HG03025 (cell line): Measurements from ENCODE around the gene RSKR.
"Not testable (repeated sequence)": the region's sequence is repeated elsewhere in the genome, so short reads cannot be mapped to it uniquely, and the experiment has no call there.

Source experiments
- ATAC-seq: cut with Tn5 transposase; IDR thresholded peaks from one replicate; pipeline ENCODE4 v1.9.1; 2021; ENCODE audit warnings: mild to moderate bottlenecking, moderate library complexity; ENCODE audit not compliant: unreplicated experiment, low FRiP score

The RSKR gene

DNA sequence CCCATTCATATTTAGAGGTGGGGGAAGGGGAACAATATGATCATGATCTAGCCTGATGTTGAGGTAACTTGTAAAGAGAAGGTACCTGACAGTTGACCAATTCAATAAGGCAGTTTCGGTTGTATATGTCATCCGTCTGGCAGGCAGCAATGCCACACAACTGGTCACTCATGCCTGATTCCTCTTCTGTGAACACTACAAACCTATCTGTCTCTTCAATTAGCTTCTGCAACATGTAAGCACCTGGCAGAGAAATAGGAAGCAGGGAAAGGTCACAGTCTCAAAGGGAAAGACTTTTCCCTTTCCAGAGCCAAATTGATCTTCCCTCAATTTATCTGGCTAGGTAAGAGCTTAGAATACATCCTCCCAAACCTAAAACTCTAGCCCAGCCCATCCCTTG lies 10.2 kb upstream of the RSKR start:
- no peak for ATAC-seq

DNA sequence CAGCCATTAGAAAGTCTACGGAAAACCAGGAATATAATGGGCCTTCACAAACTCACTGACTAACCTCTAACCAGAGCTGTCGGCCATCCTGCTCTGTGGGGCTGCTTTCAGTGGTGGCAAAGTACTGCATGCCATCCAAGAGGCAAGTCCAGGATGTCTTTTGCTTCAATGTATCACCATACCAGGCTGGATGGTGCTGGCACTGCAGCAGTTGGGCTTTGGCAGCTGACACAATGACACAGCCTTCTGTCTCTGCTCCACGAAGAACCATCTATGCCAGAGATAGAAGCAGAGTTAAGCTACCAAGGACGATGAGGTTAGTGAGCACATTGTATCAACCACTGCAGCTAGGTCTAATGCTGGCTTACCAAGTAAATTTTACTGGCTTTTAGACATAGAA lies 9.7 kb upstream of the RSKR start:
- ATAC-seq: no peak

GRCh38 chr17:28622186-28622585 lies 8.2 kb upstream of the RSKR start:
- ATAC-seq: no peak

DNA sequence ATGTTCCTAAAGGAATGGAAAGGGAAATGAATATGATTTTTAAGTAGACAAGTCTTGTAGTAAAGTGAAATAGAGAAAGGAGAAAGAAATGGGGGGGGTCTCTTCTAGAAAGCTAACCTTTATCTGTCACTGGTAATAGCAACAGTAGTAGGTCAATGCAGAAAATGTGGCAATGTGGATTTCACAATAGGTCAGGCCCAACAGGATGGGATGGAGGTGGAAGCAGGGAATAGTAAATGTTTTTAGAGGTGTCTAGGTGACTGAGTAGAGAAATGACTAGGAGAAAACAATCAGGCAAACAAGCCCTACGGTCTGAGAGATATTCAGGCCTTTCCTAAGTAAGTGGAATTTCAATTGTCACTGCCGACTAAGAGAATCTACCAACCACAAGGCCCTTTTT lies 6.0 kb upstream of the RSKR start:
- ATAC-seq: no peak

GRCh38 chr17:28618464-28618863 lies 4.5 kb upstream of the RSKR start:
- ATAC-seq: no peak

DNA sequence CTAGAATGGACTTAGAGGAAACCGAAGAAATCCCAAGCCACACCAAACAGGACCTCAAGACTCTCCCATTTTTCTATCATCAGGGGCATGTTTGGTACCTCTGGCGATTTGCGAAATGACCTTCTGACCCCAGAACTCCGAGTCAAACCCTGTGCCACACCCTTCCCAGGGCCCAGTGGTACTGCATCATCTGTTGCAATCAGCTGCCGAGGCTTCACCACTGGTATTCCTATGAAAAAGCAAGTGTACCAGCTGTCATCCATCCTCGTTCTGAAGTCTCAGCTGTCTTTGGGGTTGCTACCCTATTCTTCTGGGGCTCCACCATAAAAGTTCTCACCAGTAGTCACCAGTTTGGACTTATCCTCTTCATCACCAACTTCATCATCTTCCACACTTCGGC lies 2.3 kb upstream of the RSKR start:
- ATAC-seq: no peak

DNA sequence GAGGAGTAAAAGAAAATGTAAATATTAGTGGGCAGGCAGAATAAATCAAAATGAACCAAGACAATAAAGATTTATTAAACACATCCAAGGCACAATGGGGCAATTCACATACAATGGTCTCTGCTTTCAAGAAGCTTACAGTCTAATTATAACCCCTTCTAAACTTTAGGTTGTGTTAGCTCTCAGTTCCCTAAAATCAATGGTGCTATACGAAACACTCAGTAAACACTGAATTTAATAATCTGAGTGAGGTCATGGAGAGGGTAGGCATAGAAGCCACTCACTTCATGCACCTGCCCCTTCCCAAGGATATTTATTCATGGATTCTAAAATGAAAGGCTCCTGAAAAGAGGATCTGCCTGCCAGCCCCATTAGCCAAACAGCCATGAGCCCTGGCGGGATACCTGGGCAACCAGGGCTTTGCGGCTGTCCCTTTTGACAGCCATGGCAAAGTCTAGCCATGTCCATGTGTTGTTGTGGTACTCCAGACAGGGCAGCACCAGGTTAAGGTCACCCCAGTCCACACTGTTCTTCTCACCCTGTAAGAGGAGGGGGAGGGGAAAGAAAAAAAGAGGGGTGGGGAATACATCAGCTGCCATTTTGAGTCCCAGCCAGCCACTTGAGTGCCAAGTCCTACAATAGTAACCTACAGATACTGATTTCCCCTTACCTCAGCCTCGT lies 1.4 kb upstream of the RSKR start:
- ATAC-seq: no peak

- ATAC-seq: no peak
These were observed 781 bp downstream of the RSKR start for GRCh38 chr17:28612936-28613872.

DNA sequence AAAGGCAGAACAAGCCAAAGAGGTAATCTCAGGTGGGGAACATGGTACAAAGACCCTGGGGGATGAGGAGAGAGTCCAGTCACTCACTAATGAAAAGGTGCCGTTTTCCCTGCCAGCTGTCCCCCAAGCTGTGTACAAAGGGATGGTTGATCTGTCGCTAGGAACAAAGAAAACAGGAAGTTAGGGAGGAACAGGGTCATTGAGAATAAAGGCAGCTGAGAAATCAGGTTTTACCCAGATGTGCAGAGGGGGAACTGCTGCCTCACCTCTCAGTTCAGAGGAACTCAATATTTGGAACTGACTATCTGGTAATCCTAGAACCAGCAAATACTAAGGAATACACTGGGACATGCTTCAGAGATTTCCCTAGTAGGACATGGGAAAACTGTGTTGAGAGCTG lies 1.5 kb downstream of the RSKR start:
- no peak for ATAC-seq

DNA sequence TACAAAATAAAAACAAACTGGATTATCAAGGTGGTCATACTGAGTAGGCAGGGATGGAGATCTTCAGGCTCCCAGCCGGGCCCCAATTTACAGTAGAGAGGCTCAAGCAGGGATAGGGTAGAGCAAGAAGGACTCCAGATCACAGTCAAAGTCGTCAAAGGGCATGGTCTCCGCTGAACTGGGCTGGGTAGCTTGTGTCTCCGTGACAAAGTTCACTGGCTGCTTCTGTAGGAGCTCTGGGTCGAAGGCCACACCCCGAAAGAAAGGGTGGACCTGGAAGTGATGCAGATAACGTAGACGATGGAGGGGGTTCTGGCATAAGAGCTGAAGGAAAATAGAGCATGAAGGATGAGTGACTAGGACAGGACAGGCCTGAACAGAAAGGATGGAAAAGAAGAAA lies 3.6 kb downstream of the RSKR start:
- no peak for ATAC-seq

DNA sequence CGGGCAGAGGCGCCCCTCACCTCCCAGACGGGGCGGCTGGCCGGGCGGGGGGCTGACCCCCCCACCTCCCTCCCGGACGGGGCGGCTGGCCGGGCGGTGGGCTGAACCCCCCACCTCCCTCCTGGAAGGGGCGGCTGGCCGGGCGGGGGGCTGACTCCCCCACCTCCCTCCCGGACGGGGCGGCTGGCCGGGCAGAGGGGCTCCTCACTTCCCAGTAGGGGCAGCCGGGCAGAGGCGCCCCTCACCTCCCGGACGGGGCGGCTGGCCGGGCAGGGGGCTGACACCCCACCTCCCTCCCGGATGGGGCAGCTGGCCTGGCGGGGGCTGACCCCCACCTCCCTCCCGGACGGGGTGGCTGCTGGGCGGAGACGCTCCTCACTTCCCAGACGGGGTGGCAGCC lies 10.0 kb downstream of the RSKR start:
- ATAC-seq: not testable (repeated sequence)

- ATAC-seq: peak; percentile 41
These were observed 14.4 kb downstream of the RSKR start for GRCh38 chr17:28599311-28600184.

DNA sequence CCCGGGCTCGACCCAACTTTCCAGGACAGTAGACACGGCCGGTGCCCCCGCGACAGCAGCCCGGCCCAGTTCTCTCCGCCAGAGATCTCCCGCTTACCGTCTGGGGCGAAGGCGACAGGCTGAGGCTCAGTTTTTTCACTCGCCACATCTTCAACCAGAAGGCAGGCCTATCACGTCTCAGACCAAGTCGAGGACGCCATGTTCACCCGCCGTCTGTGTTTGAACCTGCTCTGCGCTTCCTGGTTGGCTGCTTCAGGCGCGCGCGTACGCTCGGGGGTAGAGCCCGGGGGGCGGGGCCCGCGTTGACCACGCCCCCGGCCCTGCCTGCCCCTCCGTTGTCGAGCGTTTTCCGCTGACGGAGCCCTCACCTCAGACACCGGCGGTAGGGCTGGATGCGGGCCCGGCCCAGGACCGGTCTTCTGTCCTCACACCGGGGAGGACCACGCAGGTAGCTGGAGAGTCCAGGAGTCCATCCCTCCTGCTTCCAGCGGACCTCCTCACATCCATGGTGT lies 15.1 kb downstream of the RSKR start, which contains the start of gene SPAG5:
Gene SPAG5, minus strand, starts transcription at position 227 of the 512 bp plus-strand sequence. Its CDS starts 79 bp downstream, at position 148.
- peak; percentile 57 for ATAC-seq

GRCh38 chr17:28598389-28598788 lies 15.6 kb downstream of the RSKR start:
- ATAC-seq: no peak

DNA sequence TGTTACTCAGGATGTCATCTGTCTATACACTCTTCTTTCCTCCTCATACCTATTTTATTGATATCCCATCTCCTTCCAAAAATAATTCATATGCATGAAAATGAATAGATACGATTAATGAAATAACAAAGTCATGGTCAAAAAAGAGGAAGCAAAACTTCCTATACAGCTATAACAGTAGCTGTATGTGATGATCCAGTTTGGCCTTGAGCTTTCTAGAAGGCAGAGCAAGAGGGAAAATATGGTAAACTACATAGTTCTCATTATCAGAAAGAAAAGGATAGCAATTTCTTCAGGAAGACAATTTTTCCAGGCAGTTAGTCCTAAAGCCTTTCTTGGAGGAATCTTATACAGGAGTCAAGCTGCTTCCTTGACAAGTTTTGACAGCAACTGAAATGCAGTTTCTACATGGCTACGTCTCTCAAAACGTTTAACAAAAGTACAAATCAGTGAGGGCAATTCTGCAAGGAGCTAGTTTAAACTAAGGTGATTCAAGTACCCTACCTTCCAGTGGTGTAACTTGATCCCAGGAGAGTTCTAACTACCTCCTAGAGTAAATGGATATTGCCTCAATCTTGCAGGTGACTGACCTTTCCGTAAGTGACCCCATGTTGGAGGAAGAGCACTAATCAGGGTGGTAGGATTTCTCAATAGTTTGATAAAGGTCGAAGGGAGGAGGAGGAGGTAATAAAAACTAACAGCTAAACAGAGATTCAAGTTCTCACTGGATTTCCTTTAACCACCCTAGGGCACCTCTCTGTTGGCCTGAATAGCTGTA lies 16.2 kb downstream of the RSKR start:
- ATAC-seq: no peak

DNA sequence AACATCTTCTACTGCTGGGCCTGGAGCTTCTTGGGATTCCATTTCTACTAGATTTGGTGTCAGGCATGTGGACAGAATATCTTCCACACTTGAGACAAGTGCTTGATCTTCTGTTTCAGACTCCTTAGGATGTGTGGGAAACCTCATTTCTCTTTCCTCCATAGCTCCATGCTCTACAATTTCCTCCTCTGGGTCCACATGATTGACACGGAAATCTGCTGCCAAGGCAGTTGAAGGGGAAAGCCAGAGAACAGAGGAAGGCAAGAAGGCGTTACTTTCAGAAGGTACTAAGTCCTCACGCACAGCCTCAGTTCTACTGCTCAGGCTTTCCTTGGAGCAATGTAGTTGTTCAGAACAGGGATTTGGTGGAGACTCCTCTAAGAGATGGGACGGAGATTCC lies 21.7 kb downstream of the RSKR start:
- no peak for ATAC-seq

- no peak for ATAC-seq
These were observed 28.1 kb downstream of the RSKR start for GRCh38 chr17:28585851-28586250.

DNA sequence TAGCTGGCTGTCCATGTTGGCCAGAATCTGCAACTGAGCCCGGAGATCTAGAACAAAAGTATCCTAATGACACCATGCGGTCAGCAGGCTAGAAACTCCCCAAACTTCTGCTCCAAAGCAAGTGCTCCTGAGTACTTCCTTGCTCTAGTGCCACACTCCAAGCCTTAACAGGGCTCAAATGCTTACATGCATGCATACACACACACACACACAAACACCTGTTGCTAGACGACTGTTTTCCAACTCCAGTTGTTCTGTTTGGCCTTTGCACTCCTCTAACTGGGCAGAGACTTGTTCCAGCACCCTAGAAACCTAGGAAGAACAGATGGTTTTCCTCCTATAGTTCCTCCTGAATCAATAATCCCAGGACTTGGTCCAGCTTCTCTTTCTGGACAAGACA lies 29.6 kb downstream of the RSKR start:
- no peak for ATAC-seq

GRCh38 chr17:28582513-28582912 lies 31.5 kb downstream of the RSKR start:
- no peak for ATAC-seq

- no peak for ATAC-seq
These were observed 33.0 kb downstream of the RSKR start for GRCh38 chr17:28580959-28581358.
